Loucy (cell line): ENCODE data around the gene PIK3R5.

Experiments used
- H2AFZ ChIP-seq: fragments of 200-600 bp; sonication (generic); 2 replicates; pipeline ENCODE4 v1.6.0; 2016; ENCODE audit warnings: antibody characterized with exemption, mild to moderate bottlenecking, low read length, moderate library complexity
- H3F3A ChIP-seq: fragments of 200-600 bp; 2 replicates; pipeline ENCODE4 v1.6.0; 2016; ENCODE audit warnings: antibody characterized with exemption, low read depth, mild to moderate bottlenecking
- H3K27me3 ChIP-seq: fragments of 200-600 bp; sonication (generic); 2 replicates; pipeline ENCODE4 v1.6.1; 2014; ENCODE audit warnings: low read length, mild to moderate bottlenecking; ENCODE audit not compliant: insufficient read depth, poor library complexity, severe bottlenecking
- H3K36me3 ChIP-seq: fragments of 200-600 bp; sonication (generic); 2 replicates; pipeline ENCODE4 v1.6.1; 2016; ENCODE audit warnings: low read length; ENCODE audit not compliant: insufficient read depth
- H3K4me1 ChIP-seq: fragments of 200-600 bp; sonication (generic); 2 replicates; pipeline ENCODE4 v1.5.1; 2014; ENCODE audit warnings: low read length, mild to moderate bottlenecking; ENCODE audit not compliant: insufficient read depth, poor library complexity, severe bottlenecking
- H3K4me2 ChIP-seq: fragments of 200-600 bp; sonication (generic); 2 replicates; pipeline ENCODE4 v1.6.0; 2014; ENCODE audit warnings: antibody characterized with exemption, low read length, low read depth, mild to moderate bottlenecking; ENCODE audit not compliant: poor library complexity, severe bottlenecking
- H3K4me3 ChIP-seq: fragments of 200-600 bp; sonication (generic); 2 replicates; pipeline ENCODE4 v1.5.1; 2014; ENCODE audit warnings: low read length, mild to moderate bottlenecking, mixed read lengths; ENCODE audit not compliant: poor library complexity, severe bottlenecking
- H3K79me2 ChIP-seq: fragments of 200-600 bp; sonication (generic); 2 replicates; pipeline ENCODE4 v1.6.1; 2014; ENCODE audit warnings: low read length; ENCODE audit not compliant: insufficient read depth
- H3K9ac ChIP-seq: fragments of 200-600 bp; sonication (generic); 2 replicates; pipeline ENCODE4 v1.6.0; 2014; ENCODE audit warnings: mild to moderate bottlenecking, low read depth, low read length, moderate library complexity; ENCODE audit not compliant: poor library complexity, severe bottlenecking
- H3K9me2 ChIP-seq: fragments of 200-600 bp; sonication (generic); replicated peaks from 2 replicates; pipeline ENCODE4 v1.6.1; 2016; ENCODE audit warnings: low read depth, low read length, mixed read lengths
- H3K9me3 ChIP-seq: fragments of 200-600 bp; sonication (generic); 2 replicates; pipeline ENCODE4 v1.6.1; 2014; ENCODE audit warnings: mild to moderate bottlenecking, antibody characterized with exemption, low read length, low read depth; ENCODE audit not compliant: insufficient read depth
- H4K20me1 ChIP-seq: fragments of 200-600 bp; sonication (generic); 2 replicates; pipeline ENCODE4 v1.6.0; 2014; ENCODE audit warnings: antibody characterized with exemption, low read length, mild to moderate bottlenecking; ENCODE audit not compliant: insufficient read depth, poor library complexity, severe bottlenecking
- EZH2phosphoT487 ChIP-seq: fragments of 200-600 bp; IDR thresholded peaks from 2 replicates; pipeline ENCODE4 v1.6.1; 2018; ENCODE audit warnings: antibody characterized with exemption, mild to moderate bottlenecking, moderate library complexity, borderline replicate concordance
- TF ChIP-seq, protein P1 (sequence below): fragments of 200-600 bp; sonication (generic); conservative IDR thresholded peaks from 2 replicates; pipeline ENCODE4 v1.5.1; 2014; ENCODE audit warnings: mild to moderate bottlenecking, antibody characterized with exemption, low read length

Gene PIK3R5

GRCh38 chr17:8838551-8839095 lies 126.9 kb downstream of the PIK3R5 start:
- no peak overlapping the region for H3K4me2 ChIP-seq
- H3K9ac ChIP-seq = no peak overlapping the region
- no peaks in the 10 kb centered on the region for H3K9me2 ChIP-seq
- H3K9me3 ChIP-seq = no peaks in the 10 kb centered on the region
- H3K36me3 ChIP-seq = peaks cover 59% of the 10 kb centered on the region; the same call in 1 of the 2 replicates
- no peaks in the 10 kb centered on the region for H3F3A ChIP-seq
- H3K4me1 ChIP-seq = no peaks in the 10 kb centered on the region
- TF ChIP-seq, protein P1, sequence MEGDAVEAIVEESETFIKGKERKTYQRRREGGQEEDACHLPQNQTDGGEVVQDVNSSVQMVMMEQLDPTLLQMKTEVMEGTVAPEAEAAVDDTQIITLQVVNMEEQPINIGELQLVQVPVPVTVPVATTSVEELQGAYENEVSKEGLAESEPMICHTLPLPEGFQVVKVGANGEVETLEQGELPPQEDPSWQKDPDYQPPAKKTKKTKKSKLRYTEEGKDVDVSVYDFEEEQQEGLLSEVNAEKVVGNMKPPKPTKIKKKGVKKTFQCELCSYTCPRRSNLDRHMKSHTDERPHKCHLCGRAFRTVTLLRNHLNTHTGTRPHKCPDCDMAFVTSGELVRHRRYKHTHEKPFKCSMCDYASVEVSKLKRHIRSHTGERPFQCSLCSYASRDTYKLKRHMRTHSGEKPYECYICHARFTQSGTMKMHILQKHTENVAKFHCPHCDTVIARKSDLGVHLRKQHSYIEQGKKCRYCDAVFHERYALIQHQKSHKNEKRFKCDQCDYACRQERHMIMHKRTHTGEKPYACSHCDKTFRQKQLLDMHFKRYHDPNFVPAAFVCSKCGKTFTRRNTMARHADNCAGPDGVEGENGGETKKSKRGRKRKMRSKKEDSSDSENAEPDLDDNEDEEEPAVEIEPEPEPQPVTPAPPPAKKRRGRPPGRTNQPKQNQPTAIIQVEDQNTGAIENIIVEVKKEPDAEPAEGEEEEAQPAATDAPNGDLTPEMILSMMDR = no peak
- no peak for TF ChIP-seq EZH2phosphoT487
- no peaks in the 10 kb centered on the region for H4K20me1 ChIP-seq
- H3K79me2 ChIP-seq = no peaks in the 10 kb centered on the region
- H3K4me3 ChIP-seq = no peak overlapping the region
- no peaks in the 10 kb centered on the region for H3K27me3 ChIP-seq
- H2AFZ ChIP-seq = no peak overlapping the region

- no peak overlapping the region for H3K4me2 ChIP-seq
- no peaks in the 10 kb centered on the region for H3K9me3 ChIP-seq
- H3K36me3 ChIP-seq = peaks cover 62% of the 10 kb centered on the region; the same call in 1 of the 2 replicates
- H3K27me3 ChIP-seq = no peaks in the 10 kb centered on the region
- no peaks in the 10 kb centered on the region for H3K9me2 ChIP-seq
- no peak for TF ChIP-seq EZH2phosphoT487
- TF ChIP-seq, protein P1 = no peak
- no peaks in the 10 kb centered on the region for H3F3A ChIP-seq
- H3K4me3 ChIP-seq = no peak overlapping the region
- no peaks in the 10 kb centered on the region for H3K79me2 ChIP-seq
- no peak overlapping the region for H3K9ac ChIP-seq
- H3K4me1 ChIP-seq = no peaks in the 10 kb centered on the region
- no peak overlapping the region for H2AFZ ChIP-seq
- no peaks in the 10 kb centered on the region for H4K20me1 ChIP-seq
Measured at GRCh38 chr17:8837563-8838075, 127.9 kb downstream of the PIK3R5 start.

DNA sequence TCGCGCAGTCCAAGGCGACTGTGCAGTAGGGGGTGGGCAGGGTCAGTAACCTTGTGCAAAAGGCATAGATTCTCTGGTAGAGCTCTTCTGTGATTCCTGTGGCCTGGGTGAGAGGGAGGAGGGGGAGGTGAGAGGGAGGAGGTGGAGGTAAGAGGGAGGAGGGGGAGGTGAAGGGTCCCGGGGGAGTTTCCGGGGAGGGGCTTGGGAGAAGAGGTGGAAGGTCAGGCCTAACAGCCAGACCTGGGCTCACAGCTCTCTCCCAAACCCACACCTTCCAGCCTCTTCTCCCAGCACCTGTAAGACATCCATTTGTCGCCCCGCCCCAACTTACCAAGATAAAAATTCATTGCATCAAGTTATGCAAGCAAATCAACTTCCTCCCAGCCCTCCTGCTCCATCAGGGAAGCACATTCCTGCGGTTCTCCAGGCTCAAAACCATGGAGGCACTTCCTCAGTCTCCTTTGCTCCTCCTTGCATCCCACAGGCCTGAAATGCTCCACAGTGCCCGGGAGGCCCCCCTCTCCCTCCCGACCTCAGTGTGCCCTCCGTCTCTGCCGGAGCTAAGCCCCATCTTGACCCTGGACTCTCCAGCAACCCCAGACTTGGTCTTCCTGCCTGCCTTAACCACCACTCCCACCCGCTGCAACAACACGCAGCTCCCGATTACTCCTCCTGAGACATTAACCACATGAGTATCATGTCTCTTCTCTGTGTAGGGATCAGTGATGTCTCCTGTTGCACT lies 128.5 kb downstream of the PIK3R5 start:
- Histone ChIP-seq H3K9me2 (no peaks in the 10 kb centered on the region), H4K20me1 (no peaks in the 10 kb centered on the region), H3K4me3 (no peak overlapping the region), H3K27me3 (no peaks in the 10 kb centered on the region), H3K9ac (no peak overlapping the region), H3K4me2 (no peak overlapping the region), H3K9me3 (no peaks in the 10 kb centered on the region), H2AFZ (no peak overlapping the region), H3F3A (no peaks in the 10 kb centered on the region), H3K36me3 (peaks cover 59% of the 10 kb centered on the region; the same call in 1 of the 2 replicates), H3K79me2 (no peaks in the 10 kb centered on the region), H3K4me1 (no peaks in the 10 kb centered on the region)
- TF ChIP-seq EZH2phosphoT487 = no peak
- TF ChIP-seq, protein P1 = no peak
